BLaER1 (cell line): ENCODE data around the gene PNPLA3.

Experiments
- H3K27ac ChIP-seq: shearing (Covaris generic); formaldehyde crosslinking; 2 replicates; pipeline ENCODE4 v1.8.1; 2022
- H3K27me3 ChIP-seq: shearing (Covaris generic); formaldehyde crosslinking; 2 replicates; pipeline ENCODE4 v1.8.1; 2022
- H3K36me3 ChIP-seq: shearing (Covaris generic); formaldehyde crosslinking; 2 replicates; pipeline ENCODE4 v1.8.1; 2022
- H3K4me1 ChIP-seq: shearing (Covaris generic); formaldehyde crosslinking; 2 replicates; pipeline ENCODE4 v1.8.1; 2022
- H3K4me2 ChIP-seq: shearing (Covaris generic); formaldehyde crosslinking; 2 replicates; pipeline ENCODE4 v1.8.1; 2022
- H3K4me3 ChIP-seq: shearing (Covaris generic); formaldehyde crosslinking; 2 replicates; pipeline ENCODE4 v1.8.1; 2022
- H3K9ac ChIP-seq: shearing (Covaris generic); formaldehyde crosslinking; 2 replicates; pipeline ENCODE4 v1.8.1; 2022
- H3K9me3 ChIP-seq: shearing (Covaris generic); formaldehyde crosslinking; 2 replicates; pipeline ENCODE4 v1.8.1; 2022
- H4K20me1 ChIP-seq: shearing (Covaris generic); formaldehyde crosslinking; 2 replicates; pipeline ENCODE4 v1.8.1; 2022
- Cebpa-rat ChIP-seq: shearing (Covaris generic); IDR thresholded peaks from 2 replicates; pipeline ENCODE4 v1.8.1; 2022

The PNPLA3 gene

GRCh38 chr22:43922123-43922522 is 1.5 kb upstream of the PNPLA3 start:
- Histone ChIP-seq H3K4me3 (no peak overlapping the region), H3K27ac (no peak overlapping the region), H3K4me1 (peaks cover 14% of the 10 kb centered on the region), H3K9ac (no peak overlapping the region), H4K20me1 (no peaks in the 10 kb centered on the region), H3K9me3 (no peaks in the 10 kb centered on the region), H3K27me3 (peaks cover 7% of the 10 kb centered on the region; the same call in 1 of the 2 replicates), H3K36me3 (no peaks in the 10 kb centered on the region), H3K4me2 (no peak overlapping the region)
- TF ChIP-seq Cebpa-rat: no peak

GRCh38 chr22:43923191-43923590 is 414 bp upstream of the PNPLA3 start:
- Histone ChIP-seq H3K36me3 (no peaks in the 10 kb centered on the region), H3K9me3 (no peaks in the 10 kb centered on the region), H3K4me2 (peak overlapping the region; percentile 78), H3K9ac (no peak overlapping the region), H4K20me1 (no peaks in the 10 kb centered on the region), H3K4me3 (peak overlapping the region; percentile 72), H3K27ac (no peak overlapping the region), H3K4me1 (peaks cover 14% of the 10 kb centered on the region), H3K27me3 (peaks cover 7% of the 10 kb centered on the region; the same call in 1 of the 2 replicates)
- no peak for TF ChIP-seq Cebpa-rat

- Histone ChIP-seq H3K4me2 (no peak overlapping the region), H3K36me3 (no peaks in the 10 kb centered on the region), H3K9me3 (no peaks in the 10 kb centered on the region), H3K4me1 (peaks cover 14% of the 10 kb centered on the region), H4K20me1 (no peaks in the 10 kb centered on the region), H3K27ac (no peak overlapping the region), H3K4me3 (no peak overlapping the region), H3K9ac (no peak overlapping the region), H3K27me3 (peaks cover 7% of the 10 kb centered on the region; the same call in 1 of the 2 replicates)
- TF ChIP-seq Cebpa-rat: no peak
Observed at GRCh38 chr22:43924877-43925276, 1.3 kb downstream of the PNPLA3 start.

GRCh38 chr22:43925433-43926348 is 2.1 kb downstream of the PNPLA3 start:
- peaks cover 7% of the 10 kb centered on the region; the same call in 1 of the 2 replicates for H3K27me3 ChIP-seq
- no peaks in the 10 kb centered on the region for H4K20me1 ChIP-seq
- no peak overlapping the region for H3K4me2 ChIP-seq
- no peak overlapping the region for H3K4me3 ChIP-seq
- no peaks in the 10 kb centered on the region for H3K36me3 ChIP-seq
- H3K9me3 ChIP-seq: no peaks in the 10 kb centered on the region
- TF ChIP-seq Cebpa-rat: no peak
- no peak overlapping the region for H3K9ac ChIP-seq
- H3K27ac ChIP-seq: no peak overlapping the region
- H3K4me1 ChIP-seq: peaks cover 14% of the 10 kb centered on the region

GRCh38 chr22:43926349-43926710 is 2.7 kb downstream of the PNPLA3 start:
- Histone ChIP-seq H3K4me3 (no peak overlapping the region), H3K4me2 (no peak overlapping the region), H4K20me1 (no peaks in the 10 kb centered on the region), H3K9ac (no peak overlapping the region), H3K27ac (no peak overlapping the region), H3K9me3 (no peaks in the 10 kb centered on the region), H3K36me3 (no peaks in the 10 kb centered on the region), H3K4me1 (peaks cover 14% of the 10 kb centered on the region), H3K27me3 (peaks cover 7% of the 10 kb centered on the region; the same call in 1 of the 2 replicates)
- no peak for TF ChIP-seq Cebpa-rat

GRCh38 chr22:43928468-43928867 is 4.9 kb downstream of the PNPLA3 start:
- Histone ChIP-seq H3K9ac (no peak overlapping the region), H3K9me3 (no peaks in the 10 kb centered on the region), H3K27ac (no peak overlapping the region), H3K4me3 (no peak overlapping the region), H3K27me3 (peaks cover 7% of the 10 kb centered on the region; the same call in 1 of the 2 replicates), H3K4me1 (peaks cover 7% of the 10 kb centered on the region), H4K20me1 (no peaks in the 10 kb centered on the region), H3K36me3 (no peaks in the 10 kb centered on the region), H3K4me2 (no peak overlapping the region)
- TF ChIP-seq Cebpa-rat: no peak

GRCh38 chr22:43928908-43929307 is 5.3 kb downstream of the PNPLA3 start:
- Histone ChIP-seq H3K36me3 (no peaks in the 10 kb centered on the region), H3K9me3 (no peaks in the 10 kb centered on the region), H4K20me1 (no peaks in the 10 kb centered on the region)

GRCh38 chr22:43931771-43932170 is 8.2 kb downstream of the PNPLA3 start:
- Histone ChIP-seq H3K4me1 (no peaks in the 10 kb centered on the region), H3K9ac (no peak overlapping the region), H4K20me1 (no peaks in the 10 kb centered on the region), H3K4me2 (no peak overlapping the region), H3K4me3 (no peak overlapping the region), H3K36me3 (no peaks in the 10 kb centered on the region), H3K27me3 (no peaks in the 10 kb centered on the region), H3K27ac (no peak overlapping the region), H3K9me3 (no peaks in the 10 kb centered on the region)
- no peak for TF ChIP-seq Cebpa-rat

More at GRCh38 chr22:43928908-43929307, 5.3 kb downstream of the PNPLA3 start:
- Histone ChIP-seq H3K27me3 (peaks cover 6% of the 10 kb centered on the region; the same call in 1 of the 2 replicates), H3K4me1 (peaks cover 4% of the 10 kb centered on the region), H3K4me3 (no peak overlapping the region), H3K27ac (no peak overlapping the region), H3K4me2 (no peak overlapping the region), H3K9ac (no peak overlapping the region)
- no peak for TF ChIP-seq Cebpa-rat

- H3K4me3 ChIP-seq: no peak overlapping the region
- H3K9me3 ChIP-seq: 0 out of 2 replicates have a peak, but pooled peaks cover 6% of the 10 kb centered on the region
- no peaks in the 10 kb centered on the region for H4K20me1 ChIP-seq
- H3K27ac ChIP-seq: no peak overlapping the region
- H3K36me3 ChIP-seq: no peaks in the 10 kb centered on the region
- no peaks in the 10 kb centered on the region for H3K27me3 ChIP-seq
- no peak overlapping the region for H3K9ac ChIP-seq
- H3K4me2 ChIP-seq: no peak overlapping the region
- no peak for TF ChIP-seq Cebpa-rat
- H3K4me1 ChIP-seq: peaks cover 21% of the 10 kb centered on the region
Observed at GRCh38 chr22:43941449-43941848, 17.8 kb downstream of the PNPLA3 start.
